Esophagus mucosa (tissue), 1 donor: ENCODE data around the gene APBB3. TPM values are rescaled to one million over a fixed set of nuclear protein-coding genes. Genes with fewer than 3 reads are reported as not detected.

ENCODE experiments used
- ATAC-seq: fragments of 200-7000 bp; cut with Tn5 transposase; one replicate; pipeline ENCODE4 v1.9.1; 2020
- total RNA-seq: library from RNA; stranded (reverse); gene quantifications from one replicate; pipeline ENCODE4 v1.2.4, GENCODE V29; 2023
- donor health status: DM: yes; HTN: yes; CAD: no.

APBB3 gene
- total RNA-seq, 1 donor from 2014 or later: 5.2 TPM

GRCh38 chr5:140575309-140575708, 10.9 kb upstream of the APBB3 start:
- ATAC-seq: peak; percentile 59

- no peak for ATAC-seq
Measured at GRCh38 chr5:140574165-140574564, 9.8 kb upstream of the APBB3 start.

- ATAC-seq: peak; percentile 22
Measured at GRCh38 chr5:140573683-140574082, 9.3 kb upstream of the APBB3 start.

- no peak for ATAC-seq
Measured at GRCh38 chr5:140571105-140571504, 6.7 kb upstream of the APBB3 start.

GRCh38 chr5:140570488-140570887, 6.1 kb upstream of the APBB3 start:
- ATAC-seq: no peak

- ATAC-seq: no peak
Measured at GRCh38 chr5:140570058-140570457, 5.7 kb upstream of the APBB3 start.

GRCh38 chr5:140569197-140569596, 4.8 kb upstream of the APBB3 start:
- ATAC-seq: no peak

- ATAC-seq: no peak
Measured at GRCh38 chr5:140568443-140569063, 4.2 kb upstream of the APBB3 start.

GRCh38 chr5:140567871-140568270, 3.5 kb upstream of the APBB3 start:
- no peak for ATAC-seq

- no peak for ATAC-seq
Measured at GRCh38 chr5:140567136-140567818, 2.9 kb upstream of the APBB3 start.

- ATAC-seq: no peak
Measured at GRCh38 chr5:140566665-140567064, 2.3 kb upstream of the APBB3 start.

- ATAC-seq: peak; percentile 49
Measured at GRCh38 chr5:140565780-140566095, 1.3 kb upstream of the APBB3 start.

GRCh38 chr5:140565024-140565779, 804 bp upstream of the APBB3 start:
- ATAC-seq: no peak

- no peak for ATAC-seq
Measured at GRCh38 chr5:140563596-140563995, 802 bp downstream of the APBB3 start.

- ATAC-seq: no peak
Measured at GRCh38 chr5:140561753-140562523, 2.5 kb downstream of the APBB3 start.

GRCh38 chr5:140560227-140560626, 4.2 kb downstream of the APBB3 start:
- no peak for ATAC-seq

GRCh38 chr5:140558542-140558941, 5.9 kb downstream of the APBB3 start:
- ATAC-seq: no peak

GRCh38 chr5:140557965-140558364, 6.4 kb downstream of the APBB3 start:
- ATAC-seq: no peak

- peak; percentile 92 for ATAC-seq
Measured at GRCh38 chr5:140557136-140557805, 7.1 kb downstream of the APBB3 start, which contains the start of gene SRA1. SRA1 (minus strand) TSS chr5:140557473; CDS start chr5:140557452, 21 bp downstream.

GRCh38 chr5:140556438-140556837, 8.0 kb downstream of the APBB3 start:
- ATAC-seq: no peak

GRCh38 chr5:140555747-140556312, 8.6 kb downstream of the APBB3 start:
- ATAC-seq: no peak

- ATAC-seq: no peak
Measured at GRCh38 chr5:140554454-140554853, 9.9 kb downstream of the APBB3 start.
